WTC11 (cell line): ENCODE results near the gene CLVS2. TPM values are rescaled to one million over a fixed set of nuclear protein-coding genes. Genes with fewer than 3 reads are reported as not detected.

Experiments used
- ATAC-seq: fragments of 200-7000 bp; cut with Tn5 transposase; 2 replicates; pipeline ENCODE4 v1.10.0; 2021; ENCODE audit warnings: mild to moderate bottlenecking, moderate library complexity
- CTCF ChIA-PET: fragments of 300-600 bp; sonication (Branson Sonifier 250); formaldehyde crosslinking; loops from one replicate; lab custom pipeline; 2021; ENCODE audit warnings: antibody characterized with exemption; lab: Charles Lee
- POLR2A ChIA-PET: fragments of 350-600 bp; sonication (Branson Sonifier 250); formaldehyde crosslinking; loops from one replicate; lab custom pipeline; 2021; ENCODE audit warnings: antibody characterized with exemption; lab: Charles Lee
- DNase-seq: peaks from one replicate; pipeline ENCODE4 v3.0.0; 2021; ENCODE audit warnings: low spot score
- H3K27ac Mint-ChIP-seq: 2 replicates; pipeline ENCODE4 v1.8.0; 2021; ENCODE audit warnings: mixed read lengths
- H3K27me3 Mint-ChIP-seq: 2 replicates; pipeline ENCODE4 v1.8.0; 2021; ENCODE audit warnings: low read depth, mild to moderate bottlenecking, moderate library complexity, mixed read lengths
- H3K36me3 Mint-ChIP-seq: 2 replicates; pipeline ENCODE4 v1.8.0; 2021; ENCODE audit warnings: mixed read lengths
- H3K4me1 Mint-ChIP-seq: 2 replicates; pipeline ENCODE4 v1.8.0; 2022; ENCODE audit warnings: mixed read lengths
- H3K4me3 Mint-ChIP-seq: 2 replicates; pipeline ENCODE4 v1.8.0; 2021; ENCODE audit warnings: mild to moderate bottlenecking, moderate library complexity, mixed read lengths
- H3K9me3 Mint-ChIP-seq: 2 replicates; pipeline ENCODE4 v1.8.0; 2021; ENCODE audit warnings: mixed read lengths
- ARID4B ChIP-seq: sonication (generic); formaldehyde crosslinking; IDR thresholded peaks from 2 replicates; pipeline ENCODE4 v1.8.0; 2023; ENCODE audit warnings: missing genetic modification reagents, mild to moderate bottlenecking, borderline replicate concordance
- ATF1 ChIP-seq: sonication (generic); formaldehyde crosslinking; IDR thresholded peaks from 2 replicates; pipeline ENCODE4 v1.8.1; 2023; ENCODE audit warnings: mild to moderate bottlenecking, moderate library complexity, missing genetic modification reagents
- CREB1 ChIP-seq: sonication (generic); formaldehyde crosslinking; IDR thresholded peaks from 2 replicates; pipeline ENCODE4 v1.8.0; 2023; ENCODE audit warnings: mild to moderate bottlenecking, missing genetic modification reagents
- CREM ChIP-seq: sonication (generic); formaldehyde crosslinking; IDR thresholded peaks from 2 replicates; pipeline ENCODE4 v1.8.1; 2022; ENCODE audit warnings: mild to moderate bottlenecking, missing genetic modification reagents, moderate library complexity
- E2F4 ChIP-seq: sonication (generic); formaldehyde crosslinking; IDR thresholded peaks from 2 replicates; pipeline ENCODE4 v1.8.1; 2022; ENCODE audit warnings: low read depth, mild to moderate bottlenecking, moderate library complexity, missing genetic modification reagents, borderline replicate concordance
- EMX1 ChIP-seq: fragments of 250-450 bp; sonication (Bioruptor Pico); IDR thresholded peaks from 2 replicates; pipeline ENCODE4 v1.8.0; 2021; ENCODE audit warnings: mild to moderate bottlenecking
- GTF2I ChIP-seq: fragments of 250-450 bp; sonication (Bioruptor Pico); conservative IDR thresholded peaks from 2 replicates; pipeline ENCODE4 v1.4.0; 2021; ENCODE audit warnings: mild to moderate bottlenecking
- JAZF1 ChIP-seq: fragments of 250-450 bp; sonication (Bioruptor Pico); IDR thresholded peaks from 2 replicates; pipeline ENCODE4 v1.9.0; 2021; ENCODE audit warnings: moderate library complexity, mild to moderate bottlenecking, inconsistent platforms
- JUN ChIP-seq: sonication (generic); formaldehyde crosslinking; IDR thresholded peaks from 2 replicates; pipeline ENCODE4 v1.8.0; 2023; ENCODE audit warnings: mild to moderate bottlenecking, missing genetic modification reagents
- MXD4 ChIP-seq: fragments of 250-450 bp; sonication (Bioruptor Pico); IDR thresholded peaks from 2 replicates; pipeline ENCODE4 v1.8.0; 2021; ENCODE audit warnings: mild to moderate bottlenecking, moderate library complexity, borderline replicate concordance
- MYBL2 ChIP-seq: sonication (generic); formaldehyde crosslinking; IDR thresholded peaks from 2 replicates; pipeline ENCODE4 v1.8.1; 2023; ENCODE audit warnings: mild to moderate bottlenecking, moderate library complexity, missing genetic modification reagents
- NFATC4 ChIP-seq: fragments of 250-450 bp; sonication (Bioruptor Pico); IDR thresholded peaks from 2 replicates; pipeline ENCODE4 v1.9.0; 2021; ENCODE audit warnings: mild to moderate bottlenecking
- NFE2L1 ChIP-seq: sonication (generic); formaldehyde crosslinking; IDR thresholded peaks from 2 replicates; pipeline ENCODE4 v1.8.1; 2023; ENCODE audit warnings: missing genetic modification reagents
- OVOL2 ChIP-seq: fragments of 250-450 bp; sonication (Bioruptor Pico); IDR thresholded peaks from 2 replicates; pipeline ENCODE4 v1.9.0; 2021; ENCODE audit warnings: mild to moderate bottlenecking, borderline replicate concordance
- SOX15 ChIP-seq: fragments of 250-450 bp; sonication (Bioruptor Pico); IDR thresholded peaks from 2 replicates; pipeline ENCODE4 v1.9.0; 2021; ENCODE audit warnings: mild to moderate bottlenecking
- SP1 ChIP-seq: sonication (generic); formaldehyde crosslinking; conservative IDR thresholded peaks from 2 replicates; pipeline ENCODE4 v1.8.1; 2022; ENCODE audit warnings: missing genetic modification reagents
- TEAD4 ChIP-seq: sonication (generic); formaldehyde crosslinking; IDR thresholded peaks from 2 replicates; pipeline ENCODE4 v1.8.0; 2022; ENCODE audit warnings: mild to moderate bottlenecking, missing genetic modification reagents
- USF1 ChIP-seq: sonication (generic); formaldehyde crosslinking; IDR thresholded peaks from 2 replicates; pipeline ENCODE4 v1.8.0; 2022; ENCODE audit warnings: mild to moderate bottlenecking, missing genetic modification reagents
- ZBTB21 ChIP-seq: sonication (generic); formaldehyde crosslinking; IDR thresholded peaks from 2 replicates; pipeline ENCODE4 v1.8.1; 2023; ENCODE audit warnings: mild to moderate bottlenecking, missing genetic modification reagents, borderline replicate concordance
- ZNF423 ChIP-seq: fragments of 250-450 bp; sonication (Bioruptor Pico); IDR thresholded peaks from 2 replicates; pipeline ENCODE4 v2.1.2; 2022; ENCODE audit warnings: mild to moderate bottlenecking, moderate library complexity
- ZSCAN18 ChIP-seq: fragments of 250-450 bp; sonication (Bioruptor Pico); IDR thresholded peaks from 2 replicates; pipeline ENCODE4 v2.1.2; 2022; ENCODE audit warnings: mild to moderate bottlenecking, moderate library complexity
- total RNA-seq: library from RNA; stranded (reverse); gene quantifications from 3 replicates; pipeline ENCODE4 v1.2.3, GENCODE V29; 2021

CLVS2 gene
- total RNA-seq, 1 experiment from 2014 or later, result 0.90 TPM

- ChIA-PET POLR2A (no interaction called here), CTCF (no interaction called here)
- H3K27ac Mint-ChIP-seq, result no peak overlapping the region
- ATAC-seq, result no peak
- H3K36me3 Mint-ChIP-seq, result no peaks in the 10 kb centered on the region
- peaks cover 9% of the 10 kb centered on the region; the same call in 1 of the 2 replicates for H3K27me3 Mint-ChIP-seq
- no peak overlapping the region for H3K4me3 Mint-ChIP-seq
- no peaks in the 10 kb centered on the region for H3K9me3 Mint-ChIP-seq
- no peak for DNase-seq
- peaks cover 5% of the 10 kb centered on the region; the same call in 1 of the 2 replicates for H3K4me1 Mint-ChIP-seq
- TF ChIP-seq MXD4 (CRISPR knock-in tag), result no peak
- no peak for TF ChIP-seq USF1 (CRISPR knock-in tag)
- no peak for TF ChIP-seq ARID4B (CRISPR knock-in tag)
- no peak for TF ChIP-seq JAZF1
- TF ChIP-seq MYBL2 (CRISPR knock-in tag), result no peak
- no peak for TF ChIP-seq SOX15 (CRISPR knock-in tag)
- no peak for TF ChIP-seq ZBTB21 (CRISPR knock-in tag)
- no peak for TF ChIP-seq ZNF423
- no peak for TF ChIP-seq ZSCAN18
- no peak for TF ChIP-seq CREM
- TF ChIP-seq GTF2I (CRISPR knock-in tag), result no peak
- TF ChIP-seq, all 79 proteins: peak for 0
Observed at GRCh38 chr6:123085403-123085802, 89.4 kb downstream of the CLVS2 start.

GRCh38 chr6:123089226-123089625, 93.2 kb downstream of the CLVS2 start:
- H3K4me3 Mint-ChIP-seq, result no peak overlapping the region
- DNase-seq (no peak), ATAC-seq (no peak)
- no peaks in the 10 kb centered on the region for H3K9me3 Mint-ChIP-seq
- CTCF ChIA-PET, result no interaction called here
- TF ChIP-seq NFATC4 (CRISPR knock-in tag), result no peak
- no peak for TF ChIP-seq EMX1 (CRISPR knock-in tag)
- TF ChIP-seq CREB1 (CRISPR knock-in tag), result no peak
- TF ChIP-seq TEAD4 (CRISPR knock-in tag), result no peak
- TF ChIP-seq NFE2L1 (CRISPR knock-in tag), result no peak
- TF ChIP-seq ATF1 (CRISPR knock-in tag), result no peak
- no peak for TF ChIP-seq MXD4 (CRISPR knock-in tag)
- no peak for TF ChIP-seq E2F4
- no peak for TF ChIP-seq JUN (CRISPR knock-in tag)
- TF ChIP-seq ZBTB21 (CRISPR knock-in tag), result no peak
- no peak for TF ChIP-seq SP1 (CRISPR knock-in tag)
- TF ChIP-seq OVOL2 (CRISPR knock-in tag), result no peak
- no peaks in the 10 kb centered on the region for H3K27me3 Mint-ChIP-seq
- H3K27ac Mint-ChIP-seq, result no peak overlapping the region
- POLR2A ChIA-PET, result no interaction called here
- H3K4me1 Mint-ChIP-seq, result peaks cover 5% of the 10 kb centered on the region; the same call in 1 of the 2 replicates
- H3K36me3 Mint-ChIP-seq, result no peaks in the 10 kb centered on the region
